ENCODE measurements around the gene DEFB129. TPM values are rescaled to one million over a fixed set of nuclear protein-coding genes. Genes with fewer than 3 reads are reported as not detected.
"Not testable (repeated sequence)": the region's sequence is repeated elsewhere in the genome, so short reads cannot be mapped to it uniquely, and the experiment has no call there.

DEFB129 gene
- total RNA-seq, 1 donor from 2014 or later, result not detected

- intact Hi-C loops (cut with micrococcal nuclease), result no loop called here
- no peak overlapping the region for H3K4me3 Mint-ChIP-seq
- DNase-seq, result no peak
- peaks cover 4% of the 10 kb centered on the region for H3K9me3 Mint-ChIP-seq
- no peak overlapping the region for H3K27ac Mint-ChIP-seq
- no peaks in the 10 kb centered on the region for H3K36me3 Mint-ChIP-seq (ENCODE audit: low read depth)
- H3K27me3 Mint-ChIP-seq, result peaks cover 47% of the 10 kb centered on the region
- peaks cover under 1% of the 10 kb centered on the region for H3K4me1 Mint-ChIP-seq
These were observed 5.7 kb upstream of the DEFB129 start for GRCh38 chr20:221258-221830.

- H3K4me1 Mint-ChIP-seq, result peaks cover 14% of the 10 kb centered on the region
- H3K27me3 Mint-ChIP-seq, result peaks cover 25% of the 10 kb centered on the region
- H3K4me3 Mint-ChIP-seq; DNase-seq; H3K36me3 Mint-ChIP-seq (ENCODE audit: low read depth); intact Hi-C loops (cut with micrococcal nuclease); H3K27ac Mint-ChIP-seq: not testable (repeated sequence)
- H3K9me3 Mint-ChIP-seq, result peaks cover 12% of the 10 kb centered on the region
These were observed 1.2 kb upstream of the DEFB129 start for GRCh38 chr20:225879-226278.

- peaks cover 14% of the 10 kb centered on the region for H3K4me1 Mint-ChIP-seq
- H3K9me3 Mint-ChIP-seq, result peaks cover 15% of the 10 kb centered on the region
- H3K4me3 Mint-ChIP-seq, result no peak overlapping the region
- intact Hi-C loops (cut with micrococcal nuclease), result no loop called here
- H3K27me3 Mint-ChIP-seq, result peaks cover 14% of the 10 kb centered on the region
- H3K27ac Mint-ChIP-seq, result peak overlapping the region; percentile 65
- DNase-seq, result peak; percentile 56
- no peaks in the 10 kb centered on the region for H3K36me3 Mint-ChIP-seq (ENCODE audit: low read depth)
These were observed 514 bp downstream of the DEFB129 start for GRCh38 chr20:227439-228105.

- no peaks in the 10 kb centered on the region for H3K36me3 Mint-ChIP-seq (ENCODE audit: low read depth)
- H3K4me1 Mint-ChIP-seq, result peaks cover 19% of the 10 kb centered on the region
- intact Hi-C loops (cut with micrococcal nuclease), result loop anchor here (2.0 kb wide), 2 partner anchors 27 to 31 kb away; no protein-coding TSS in a partner anchor
- H3K9me3 Mint-ChIP-seq, result peaks cover 2% of the 10 kb centered on the region
- peak; percentile 50 for DNase-seq
- H3K4me3 Mint-ChIP-seq, result no peak overlapping the region
- H3K27ac Mint-ChIP-seq, result no peak overlapping the region
- no peaks in the 10 kb centered on the region for H3K27me3 Mint-ChIP-seq
These were observed 8.8 kb downstream of the DEFB129 start for GRCh38 chr20:235891-236290.

- Mint-ChIP-seq H3K9me3 (no peaks in the 10 kb centered on the region), H3K4me3 (peak overlapping the region; percentile 72), H3K4me1 (peaks cover 19% of the 10 kb centered on the region), H3K36me3 (ENCODE audit: low read depth) (no peaks in the 10 kb centered on the region), H3K27me3 (no peaks in the 10 kb centered on the region), H3K27ac (peak overlapping the region; percentile 82)
- DNase-seq, result peak; percentile 76
- intact Hi-C loops (cut with micrococcal nuclease), result loop anchor here (1.0 to 2.0 kb wide), 3 partner anchors 29 to 88 kb away; partner anchors contain the start of gene SOX12
These were observed 10.4 kb downstream of the DEFB129 start for GRCh38 chr20:237489-237888.

GRCh38 chr20:237929-238328 lies 10.9 kb downstream of the DEFB129 start:
- peaks cover 19% of the 10 kb centered on the region for H3K4me1 Mint-ChIP-seq
- no peak for DNase-seq
- peak overlapping the region; percentile 82 for H3K27ac Mint-ChIP-seq
- no peaks in the 10 kb centered on the region for H3K36me3 Mint-ChIP-seq (ENCODE audit: low read depth)
- H3K4me3 Mint-ChIP-seq, result peak overlapping the region; percentile 72
- intact Hi-C loops (cut with micrococcal nuclease), result loop anchor here (1.0 to 2.0 kb wide), 3 partner anchors 29 to 87 kb away; partner anchors contain the start of gene SOX12
- peaks cover 2% of the 10 kb centered on the region for H3K27me3 Mint-ChIP-seq
- H3K9me3 Mint-ChIP-seq, result no peaks in the 10 kb centered on the region

- DNase-seq, result no peak
- Mint-ChIP-seq H3K4me3 (no peak overlapping the region), H3K27ac (no peak overlapping the region), H3K36me3 (ENCODE audit: low read depth) (no peaks in the 10 kb centered on the region), H3K9me3 (peaks cover 5% of the 10 kb centered on the region), H3K27me3 (peaks cover 9% of the 10 kb centered on the region), H3K4me1 (peaks cover 8% of the 10 kb centered on the region)
- intact Hi-C loops (cut with micrococcal nuclease), result no loop called here
These were observed 15.8 kb downstream of the DEFB129 start for GRCh38 chr20:242905-243304.

- Mint-ChIP-seq H3K4me3 (no peak overlapping the region), H3K36me3 (ENCODE audit: low read depth) (no peaks in the 10 kb centered on the region), H3K27me3 (no peaks in the 10 kb centered on the region), H3K9me3 (peaks cover 5% of the 10 kb centered on the region), H3K27ac (no peak overlapping the region), H3K4me1 (peaks cover 7% of the 10 kb centered on the region)
- intact Hi-C loops (cut with micrococcal nuclease), result no loop called here
- DNase-seq, result no peak
These were observed 24.3 kb downstream of the DEFB129 start for GRCh38 chr20:251354-251753.

GRCh38 chr20:252801-253200 lies 25.7 kb downstream of the DEFB129 start:
- Mint-ChIP-seq H3K9me3 (no peaks in the 10 kb centered on the region), H3K27me3 (peaks cover 4% of the 10 kb centered on the region), H3K4me3 (no peak overlapping the region), H3K27ac (no peak overlapping the region), H3K36me3 (ENCODE audit: low read depth) (no peaks in the 10 kb centered on the region), H3K4me1 (peaks cover 7% of the 10 kb centered on the region)
- intact Hi-C loops (cut with micrococcal nuclease), result no loop called here
- no peak for DNase-seq

GRCh38 chr20:253447-253846 lies 26.4 kb downstream of the DEFB129 start:
- H3K36me3 Mint-ChIP-seq (ENCODE audit: low read depth); H3K27me3 Mint-ChIP-seq; H3K4me3 Mint-ChIP-seq; H3K9me3 Mint-ChIP-seq; DNase-seq; intact Hi-C loops (cut with micrococcal nuclease): not testable (repeated sequence)
- Mint-ChIP-seq H3K27ac (peak overlapping the region; percentile 49), H3K4me1 (peaks cover 10% of the 10 kb centered on the region)

- no peak for DNase-seq
- Mint-ChIP-seq H3K9me3 (no peaks in the 10 kb centered on the region), H3K4me3 (no peak within 1 kb of the TSS), H3K27ac (no peak within 1 kb of the TSS), H3K36me3 (ENCODE audit: low read depth) (no peaks in the 10 kb centered on the region), H3K4me1 (peaks cover 13% of the 10 kb centered on the region), H3K27me3 (peaks cover 6% of the 10 kb centered on the region)
- intact Hi-C loops (cut with micrococcal nuclease), result no loop called here
These were observed 30.4 kb downstream of the DEFB129 start, which contains the start of gene DEFB132 for GRCh38 chr20:257419-257818. Gene DEFB132, plus strand, starts transcription at chr20:257724. Its CDS starts 55 bp downstream, at chr20:257779.

GRCh38 chr20:258269-258858 lies 31.3 kb downstream of the DEFB129 start:
- peaks cover 6% of the 10 kb centered on the region for H3K27me3 Mint-ChIP-seq
- H3K36me3 Mint-ChIP-seq (ENCODE audit: low read depth), result no peaks in the 10 kb centered on the region
- H3K4me3 Mint-ChIP-seq, result no peak overlapping the region
- H3K9me3 Mint-ChIP-seq, result no peaks in the 10 kb centered on the region
- intact Hi-C loops (cut with micrococcal nuclease), result no loop called here
- no peak overlapping the region for H3K27ac Mint-ChIP-seq
- H3K4me1 Mint-ChIP-seq, result peaks cover 13% of the 10 kb centered on the region
- no peak for DNase-seq

GRCh38 chr20:258963-259362 lies 31.9 kb downstream of the DEFB129 start:
- DNase-seq, result no peak
- Mint-ChIP-seq H3K27me3 (peaks cover 6% of the 10 kb centered on the region), H3K4me1 (peaks cover 13% of the 10 kb centered on the region), H3K9me3 (no peaks in the 10 kb centered on the region), H3K27ac (no peak overlapping the region), H3K36me3 (ENCODE audit: low read depth) (no peaks in the 10 kb centered on the region), H3K4me3 (no peak overlapping the region)
- intact Hi-C loops (cut with micrococcal nuclease), result no loop called here

GRCh38 chr20:259981-260380 lies 32.9 kb downstream of the DEFB129 start:
- Mint-ChIP-seq H3K27ac (no peak overlapping the region), H3K9me3 (no peaks in the 10 kb centered on the region), H3K4me3 (no peak overlapping the region), H3K36me3 (ENCODE audit: low read depth) (no peaks in the 10 kb centered on the region), H3K27me3 (peaks cover 6% of the 10 kb centered on the region), H3K4me1 (peaks cover 13% of the 10 kb centered on the region)
- intact Hi-C loops (cut with micrococcal nuclease), result no loop called here
- DNase-seq, result no peak
